ENCODE data around the gene MRNIP. TPM values are rescaled to one million over a fixed set of nuclear protein-coding genes. Genes with fewer than 3 reads are reported as not detected.

MRNIP gene
- total RNA-seq, 1 donor from 2014 or later, result 60.2 TPM

DNA sequence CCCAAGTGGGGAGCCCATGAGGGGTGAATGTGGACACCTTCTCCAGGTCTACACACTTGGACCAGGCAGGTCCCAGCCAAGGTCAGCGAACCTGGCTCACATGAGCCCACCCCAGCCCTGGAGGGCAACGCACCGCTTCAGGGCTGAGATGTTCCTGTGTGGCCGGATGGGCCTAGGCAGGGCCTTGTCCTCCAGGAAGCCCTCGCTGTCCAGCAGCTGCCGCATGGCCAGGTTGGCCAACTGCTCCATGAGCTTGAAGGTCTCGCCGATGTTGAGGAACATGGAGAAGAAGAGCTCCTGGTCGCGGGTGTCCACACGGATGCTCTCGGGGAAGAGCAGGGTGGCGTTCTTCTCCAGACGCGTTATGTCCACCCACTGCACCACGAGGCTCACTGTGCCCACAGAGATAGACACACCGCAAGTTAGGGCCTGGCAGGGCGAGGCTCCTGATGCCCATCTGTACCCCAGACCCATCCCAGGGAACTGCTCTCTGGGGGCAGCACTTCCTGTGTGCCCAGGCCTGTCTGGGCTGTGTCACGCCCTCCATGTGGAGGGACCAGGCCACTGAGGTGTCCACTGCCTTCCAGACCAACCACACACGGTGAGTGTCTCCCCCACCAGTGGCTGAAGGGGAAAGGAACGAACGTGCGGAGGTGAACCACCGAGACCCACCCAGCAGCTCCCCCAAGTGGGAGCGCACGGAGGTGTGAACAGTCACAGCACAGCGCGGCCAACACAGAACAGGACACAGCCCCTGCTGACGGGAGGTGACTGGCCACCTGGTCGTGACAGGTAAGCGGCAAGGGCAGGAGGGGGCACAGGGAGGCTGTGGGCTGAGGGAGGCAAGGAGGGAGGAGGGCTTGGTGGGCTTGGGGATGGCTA lies 34.7 kb upstream of the MRNIP start:
- DNase-seq, result no peak
- no peak for TF ChIP-seq CTCF (IDR thresholded peaks at IDR 0.05; ENCODE audit: partially characterized antibody, unreplicated experiment)
- Mint-ChIP-seq H3K9me3 (ENCODE audit: unreplicated experiment) (no peaks in the 10 kb centered on the region), H3K27ac (ENCODE audit: unreplicated experiment) (no peak overlapping the region), H3K4me3 (ENCODE audit: unreplicated experiment) (no peak overlapping the region), H3K27me3 (ENCODE audit: unreplicated experiment) (no peaks in the 10 kb centered on the region), H3K4me1 (ENCODE audit: low read depth, unreplicated experiment) (no peaks in the 10 kb centered on the region), H3K36me3 (ENCODE audit: unreplicated experiment) (peaks cover 4% of the 10 kb centered on the region)

- Mint-ChIP-seq H3K4me1 (ENCODE audit: low read depth, unreplicated experiment) (no peaks in the 10 kb centered on the region), H3K4me3 (ENCODE audit: unreplicated experiment) (no peak overlapping the region), H3K27ac (ENCODE audit: unreplicated experiment) (no peak overlapping the region), H3K36me3 (ENCODE audit: unreplicated experiment) (no peaks in the 10 kb centered on the region), H3K27me3 (ENCODE audit: unreplicated experiment) (no peaks in the 10 kb centered on the region), H3K9me3 (ENCODE audit: unreplicated experiment) (no peaks in the 10 kb centered on the region)
- no peak for DNase-seq
- TF ChIP-seq CTCF (IDR thresholded peaks at IDR 0.05; ENCODE audit: partially characterized antibody, unreplicated experiment), result no peak
These were observed 33.6 kb upstream of the MRNIP start for GRCh38 chr5:179892255-179892654.

- no peak for DNase-seq
- Mint-ChIP-seq H3K27me3 (ENCODE audit: unreplicated experiment) (no peaks in the 10 kb centered on the region), H3K4me3 (ENCODE audit: unreplicated experiment) (no peak overlapping the region), H3K36me3 (ENCODE audit: unreplicated experiment) (peaks cover 9% of the 10 kb centered on the region), H3K9me3 (ENCODE audit: unreplicated experiment) (peaks cover 1% of the 10 kb centered on the region), H3K4me1 (ENCODE audit: low read depth, unreplicated experiment) (no peaks in the 10 kb centered on the region), H3K27ac (ENCODE audit: unreplicated experiment) (no peak overlapping the region)
- no peak for TF ChIP-seq CTCF (IDR thresholded peaks at IDR 0.05; ENCODE audit: partially characterized antibody, unreplicated experiment)
These were observed 32.4 kb upstream of the MRNIP start for GRCh38 chr5:179890751-179891682.

DNA sequence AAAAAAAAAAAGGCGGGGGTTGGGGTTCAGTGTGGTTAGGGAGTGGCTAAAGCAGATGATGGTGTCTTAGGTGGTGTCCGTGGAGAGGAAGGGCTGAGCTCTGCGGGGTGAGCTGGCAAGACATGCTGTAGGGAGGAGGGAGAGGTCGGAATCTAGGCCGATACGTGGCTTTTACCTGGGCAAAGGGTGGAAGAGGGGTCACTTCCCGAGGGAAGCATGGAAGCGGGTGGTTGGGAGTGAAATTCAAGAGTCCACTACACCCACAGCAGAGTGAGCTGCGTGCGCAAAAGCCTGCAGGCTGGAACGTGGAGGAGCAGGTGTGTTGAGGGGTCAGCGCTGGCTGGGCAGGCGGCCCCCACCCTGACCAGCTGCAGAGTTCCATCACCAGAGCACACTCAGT lies 31.3 kb upstream of the MRNIP start:
- no peaks in the 10 kb centered on the region for H3K27me3 Mint-ChIP-seq (ENCODE audit: unreplicated experiment)
- H3K27ac Mint-ChIP-seq (ENCODE audit: unreplicated experiment), result no peak overlapping the region
- H3K4me3 Mint-ChIP-seq (ENCODE audit: unreplicated experiment), result no peak overlapping the region
- H3K9me3 Mint-ChIP-seq (ENCODE audit: unreplicated experiment), result peaks cover 1% of the 10 kb centered on the region
- H3K4me1 Mint-ChIP-seq (ENCODE audit: low read depth, unreplicated experiment), result no peaks in the 10 kb centered on the region
- TF ChIP-seq CTCF (IDR thresholded peaks at IDR 0.05; ENCODE audit: partially characterized antibody, unreplicated experiment), result no peak
- H3K36me3 Mint-ChIP-seq (ENCODE audit: unreplicated experiment), result peaks cover 18% of the 10 kb centered on the region
- DNase-seq, result no peak
